ENCODE measurements around the gene SHC3. TPM values are rescaled to one million over a fixed set of nuclear protein-coding genes. Genes with fewer than 3 reads are reported as not detected.

SHC3 gene
- total RNA-seq, 1 experiment from 2014 or later, result 1.8 TPM

DNA sequence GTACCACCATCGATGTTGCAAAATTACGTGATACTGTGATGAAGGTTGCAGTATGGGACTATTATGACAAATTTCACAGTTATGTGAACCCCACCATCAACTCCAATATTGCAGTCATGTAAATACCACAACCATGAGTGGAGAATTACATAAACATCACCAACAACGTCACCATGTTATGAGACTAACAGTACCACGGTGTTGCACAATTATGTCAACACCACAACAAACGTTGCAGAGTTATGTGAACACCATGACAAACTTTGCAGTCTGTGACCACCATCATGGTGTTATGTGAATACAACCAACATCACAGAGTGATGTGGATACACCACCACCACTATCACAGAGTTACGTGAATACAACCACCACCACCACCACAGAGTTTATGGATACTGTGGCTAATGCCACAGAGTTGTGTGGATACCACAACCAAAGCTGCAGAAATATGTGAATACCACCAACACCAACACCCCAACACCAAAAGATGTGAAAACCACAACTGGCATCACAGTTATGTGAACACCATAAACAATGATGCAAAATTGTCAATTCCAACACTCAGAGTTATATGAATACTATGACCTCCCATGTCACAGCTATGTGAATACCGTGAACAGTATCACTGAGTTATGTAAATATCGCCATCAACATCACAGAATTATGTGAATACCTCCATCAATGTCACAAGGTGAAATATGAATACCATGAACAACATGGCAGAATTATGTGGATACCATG, 62.4 kb downstream of the SHC3 start:
- H2AK5ac ChIP-seq (ENCODE audit: insufficient read length, low read length), result no peak overlapping the region
- no peak overlapping the region for H2BK5ac ChIP-seq (ENCODE audit: insufficient read length, low read length)
- no peak overlapping the region for H3K56ac ChIP-seq (ENCODE audit: insufficient read length, low read depth, low read length)
- H3K4me2 ChIP-seq (ENCODE audit: insufficient read depth, insufficient read length, low read length), result no peak overlapping the region
- H2AFZ ChIP-seq (ENCODE audit: low read length), result no peak overlapping the region
- no peak overlapping the region for H2BK20ac ChIP-seq (ENCODE audit: low read depth, low read length, poor library complexity, severe bottlenecking)
- Mint-ChIP-seq H3K27ac (no peak overlapping the region), H3K36me3 (ENCODE audit: insufficient read depth in 1 of 3, low read depth in 3 of 3) (no peaks in the 10 kb centered on the region; a peak in 1 of 7 replicates), H3K9me3 (no peaks in the 10 kb centered on the region; a peak in 1 of 5 replicates), H3K4me3 (no peak overlapping the region), H3K4me1 (peaks cover 0 to 2% of the 10 kb centered on the region in 2 experiments; a peak in 3 of 4 replicates), H3K27me3 (ENCODE audit: low read depth) (no peaks in the 10 kb centered on the region)
- no peaks in the 10 kb centered on the region for H3K27me3 ChIP-seq (ENCODE audit: insufficient read depth, low read length)
- H3K79me2 ChIP-seq (ENCODE audit: insufficient read depth, low read length), result peaks cover 11% of the 10 kb centered on the region; the same call in 1 of the 2 replicates
- H4K91ac ChIP-seq (ENCODE audit: insufficient read length, low read depth, low read length), result no peak overlapping the region
- no peak overlapping the region for H3K14ac ChIP-seq (ENCODE audit: insufficient read depth, low read length)
- no peak overlapping the region for H4K5ac ChIP-seq (ENCODE audit: insufficient read length, low read depth, low read length)
- H3K79me1 ChIP-seq (ENCODE audit: insufficient read depth, low read depth, low read length, poor library complexity, severe bottlenecking), result no peaks in the 10 kb centered on the region
- H3K9me3 ChIP-seq (ENCODE audit: control insufficient read depth, low read depth, low read length), result no peaks in the 10 kb centered on the region
- no peak overlapping the region for H3K18ac ChIP-seq (ENCODE audit: insufficient read length, low read depth, low read length)
- no peak overlapping the region for H4K8ac ChIP-seq (replicated peaks; ENCODE audit: insufficient read length, low read depth, low read length)
- H2BK12ac ChIP-seq (ENCODE audit: insufficient read length, low read depth, low read length), result no peak overlapping the region
- H3K27ac ChIP-seq (ENCODE audit: insufficient read length, low read depth, low read length), result no peak overlapping the region
- H4K20me1 ChIP-seq (ENCODE audit: control insufficient read depth, insufficient read depth, insufficient read length), result no peaks in the 10 kb centered on the region
- DNase-seq, result no peak
- no peak overlapping the region for H2BK120ac ChIP-seq (ENCODE audit: low read depth, low read length, poor library complexity, severe bottlenecking)
- WGBS (ENCODE audit: extremely low coverage, insufficient read length, low lambda C conversion rate), result no CpG with 5 or more reads among the region's 8 CpGs
- H3K23ac ChIP-seq (ENCODE audit: insufficient read length, low read depth, low read length), result no peak overlapping the region
- no peak overlapping the region for H3T11ph ChIP-seq (ENCODE audit: low read length)
- no peaks in the 10 kb centered on the region for H3K23me2 ChIP-seq (ENCODE audit: insufficient read length, low read depth, low read length, poor library complexity, severe bottlenecking)
- H2BK15ac ChIP-seq (ENCODE audit: low read depth, low read length), result no peak overlapping the region
- no peaks in the 10 kb centered on the region for H3K4me1 ChIP-seq (ENCODE audit: insufficient read depth, low read length)
- no peak overlapping the region for H3K9ac ChIP-seq (ENCODE audit: extremely low read depth, insufficient read length, low read length)
- no peak overlapping the region for H3K4ac ChIP-seq (ENCODE audit: low read depth, low read length)
- TF ChIP-seq CTCF (conservative IDR thresholded peaks at IDR 0.05), result no peak

Data from H9 (cell line).